ENCODE results near the gene TTC31. TPM values are rescaled to one million over a fixed set of nuclear protein-coding genes. Genes with fewer than 3 reads are reported as not detected.

The TTC31 gene
- total RNA-seq, 4 donors from 2014 or later: 20.4 to 45.5 (median 27.4) TPM

DNA sequence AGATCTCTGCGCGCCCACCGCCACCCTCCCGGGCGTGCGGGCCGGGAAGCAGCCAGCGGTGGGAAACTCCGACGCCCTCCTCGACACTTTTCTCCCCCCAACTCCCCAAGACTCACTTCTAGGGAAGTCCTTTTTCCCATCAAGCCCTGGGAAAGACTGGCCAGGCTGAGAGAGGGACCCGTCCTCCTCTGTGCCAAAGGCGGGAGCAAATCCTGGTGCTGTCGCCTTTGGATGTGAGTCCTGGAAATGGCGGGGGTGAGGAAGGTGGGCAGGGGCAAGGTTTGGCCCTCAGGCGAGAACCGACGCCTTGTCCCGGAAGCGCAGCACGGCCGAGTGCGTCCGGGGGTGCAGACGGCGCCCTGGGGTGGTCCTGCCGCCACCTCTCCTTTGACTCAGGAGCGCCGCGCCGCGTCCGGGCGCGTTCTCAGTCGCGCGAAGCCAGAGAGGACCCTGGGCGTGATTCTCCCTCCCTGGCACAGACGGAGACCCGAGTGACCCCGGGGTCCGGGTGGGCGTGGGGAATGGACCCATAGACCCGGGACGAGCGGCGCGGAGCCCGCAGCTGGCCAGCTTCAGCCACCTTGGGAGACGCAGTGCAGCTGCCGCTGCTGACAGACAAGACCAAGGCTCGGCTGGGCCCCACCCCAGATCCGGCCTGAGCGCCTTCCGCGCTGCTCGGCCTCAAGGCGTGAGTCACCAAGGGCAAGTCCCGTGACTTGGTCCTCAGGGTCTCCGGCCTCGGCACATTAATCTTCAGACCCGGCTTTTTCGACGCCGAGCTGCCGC, 20.0 kb downstream of the TTC31 start:
- DNase-seq (ENCODE audit: low spot score in 2 of 2): peak in 1 of 2 donors; percentile 90
- H3K27ac ChIP-seq: peak overlapping the region; percentile 81
- peak overlapping the region; percentile 58 for H3K4me3 ChIP-seq
- H3K36me3 ChIP-seq: peaks cover 16% of the 10 kb centered on the region
- no peaks in the 10 kb centered on the region for H3K9me3 ChIP-seq
- peaks cover 72% of the 10 kb centered on the region for H3K4me1 ChIP-seq
- H3K27me3 ChIP-seq: peaks cover 52% of the 10 kb centered on the region
- WGBS: 4% methylated on average over 40 of the region's 67 CpGs
- TF ChIP-seq CTCF (IDR thresholded peaks at IDR 0.05) (no peak), POLR2A (IDR thresholded peaks at IDR 0.05) (peak in 1 of 2 donors; percentile 51)

DNA sequence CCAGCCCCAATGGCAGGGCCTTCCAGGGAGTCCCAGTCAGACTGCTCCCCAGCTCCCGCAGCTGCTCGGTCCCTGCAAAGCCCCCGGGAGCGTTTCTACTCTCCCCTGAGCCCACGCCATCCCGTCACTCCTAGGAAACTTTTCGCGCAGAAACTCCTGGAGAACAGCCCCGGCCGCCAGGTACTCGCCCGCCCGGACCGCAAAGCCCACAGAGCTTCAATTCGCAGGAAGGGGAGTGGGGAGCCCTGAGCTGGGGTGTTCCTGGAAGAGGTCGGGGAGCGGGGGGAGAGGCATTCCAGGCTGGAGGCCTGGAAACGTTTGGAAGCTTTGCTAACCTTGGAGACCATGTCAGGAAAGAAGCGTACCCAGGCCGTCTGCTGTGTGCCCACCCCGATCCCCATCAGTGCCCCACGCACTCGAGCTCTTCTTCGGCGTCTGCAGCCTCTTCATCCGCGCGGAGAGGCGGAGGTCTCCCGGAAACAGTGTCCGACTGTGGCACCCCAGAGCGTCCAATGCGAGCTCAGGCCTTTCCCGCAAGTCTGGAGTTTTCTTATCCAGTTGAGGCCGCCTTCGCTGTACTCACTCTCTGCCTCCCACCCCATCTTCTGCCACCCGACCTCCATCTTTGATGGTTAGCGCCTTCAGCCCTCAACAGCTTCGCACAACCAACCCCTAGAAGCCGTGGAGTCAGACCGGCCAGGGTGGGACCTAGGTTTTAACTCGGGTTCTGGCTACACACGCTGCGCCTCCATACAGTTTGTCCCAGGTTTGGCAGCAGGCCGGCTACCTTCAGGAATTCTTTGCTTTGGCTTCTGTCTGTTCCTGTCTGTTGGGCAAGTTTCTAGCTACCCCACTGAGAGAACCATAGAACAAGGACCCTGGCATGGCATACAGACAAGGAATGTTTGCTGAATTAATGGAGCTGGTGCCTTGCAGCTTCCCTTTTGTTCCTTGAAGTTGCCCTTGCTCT, 20.9 kb downstream of the TTC31 start:
- H3K9me3 ChIP-seq: no peaks in the 10 kb centered on the region
- H3K27me3 ChIP-seq: peaks cover 43% of the 10 kb centered on the region
- peaks cover 69% of the 10 kb centered on the region for H3K4me1 ChIP-seq
- H3K36me3 ChIP-seq: peaks cover 16% of the 10 kb centered on the region
- H3K4me3 ChIP-seq: peak overlapping the region; percentile 58
- WGBS: 57% methylated on average over 32 of the region's 45 CpGs
- no peak for DNase-seq (ENCODE audit: low spot score in 2 of 2)
- no peak for TF ChIP-seq EP300 (IDR thresholded peaks at IDR 0.05)
- H3K27ac ChIP-seq: peak overlapping the region; percentile 81

- no peak overlapping the region for H3K4me3 ChIP-seq
- no peak overlapping the region for H3K27ac ChIP-seq
- no peaks in the 10 kb centered on the region for H3K9me3 ChIP-seq
- no peak for DNase-seq (ENCODE audit: low spot score in 2 of 2)
- H3K36me3 ChIP-seq: peaks cover 16% of the 10 kb centered on the region
- TF ChIP-seq POLR2AphosphoS5 (IDR thresholded peaks at IDR 0.05) (no peak), POLR2A (IDR thresholded peaks at IDR 0.05) (no peak), EP300 (IDR thresholded peaks at IDR 0.05) (no peak), CTCF (IDR thresholded peaks at IDR 0.05) (no peak)
- 94% methylated on average over 3 of the region's 3 CpGs for WGBS
- peaks cover 40% of the 10 kb centered on the region for H3K27me3 ChIP-seq
- peaks cover 61% of the 10 kb centered on the region for H3K4me1 ChIP-seq
These were observed 21.7 kb downstream of the TTC31 start for GRCh38 chr2:74504591-74504990.

- WGBS: 94% methylated on average over 14 of the region's 14 CpGs
- H3K36me3 ChIP-seq: peaks cover 16% of the 10 kb centered on the region
- peaks cover 59% of the 10 kb centered on the region for H3K4me1 ChIP-seq
- peaks cover 40% of the 10 kb centered on the region for H3K27me3 ChIP-seq
- H3K27ac ChIP-seq: no peak overlapping the region
- TF ChIP-seq POLR2AphosphoS5 (IDR thresholded peaks at IDR 0.05): no peak
- TF ChIP-seq POLR2A (IDR thresholded peaks at IDR 0.05): no peak
- no peak for TF ChIP-seq CTCF (IDR thresholded peaks at IDR 0.05)
- no peak for TF ChIP-seq EP300 (IDR thresholded peaks at IDR 0.05)
- no peaks in the 10 kb centered on the region for H3K9me3 ChIP-seq
- DNase-seq (ENCODE audit: low spot score in 2 of 2): no peak
- H3K4me3 ChIP-seq: peak overlapping the region; percentile 79
These were observed 22.8 kb downstream of the TTC31 start for GRCh38 chr2:74505448-74506246.

DNA sequence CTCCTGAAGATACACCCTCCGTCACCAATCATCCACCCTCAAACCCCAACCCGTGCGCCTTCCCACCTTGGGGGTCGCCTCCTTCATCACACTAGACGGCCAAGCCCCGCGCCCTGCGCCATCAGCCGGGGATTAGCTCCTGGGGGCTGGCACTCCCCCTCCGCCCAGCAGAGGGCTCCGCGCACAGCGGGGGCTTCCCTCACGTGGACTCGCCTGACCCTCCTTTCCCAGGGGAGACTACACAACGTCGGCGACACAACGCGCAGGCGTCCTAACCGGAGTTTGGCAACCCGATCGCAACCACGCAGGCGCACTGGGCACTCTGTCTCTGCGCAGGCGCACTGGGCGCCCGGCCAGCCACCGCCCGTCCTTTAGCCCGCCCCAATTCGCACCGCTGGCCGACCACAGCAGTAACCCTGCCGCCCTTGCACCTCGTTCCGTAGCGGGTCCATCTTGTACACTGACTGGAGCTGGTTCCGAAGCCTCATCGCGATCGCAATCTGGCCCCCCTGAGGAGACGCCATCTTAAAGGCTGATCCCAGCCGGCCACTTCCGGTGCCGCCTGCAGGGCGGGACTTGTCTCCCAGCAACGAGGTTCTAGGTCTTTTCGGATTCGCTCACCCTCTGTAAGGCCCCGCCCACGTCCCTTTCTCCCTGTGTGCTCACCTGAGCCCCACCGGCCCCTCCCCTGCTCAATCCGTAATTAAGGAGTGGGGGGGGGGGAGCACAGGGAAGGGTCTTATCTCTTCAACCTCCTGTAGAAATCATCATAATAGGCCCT, 24.5 kb downstream of the TTC31 start, which contains the start of gene PCGF1:
PCGF1 (minus strand) TSS at position 551 of the 781 bp plus-strand sequence; CDS start at position 524, 27 bp downstream.
- Histone ChIP-seq H3K27ac (peak within 1 kb of the TSS; percentile 99), H3K4me3 (peak within 1 kb of the TSS; percentile 79), H3K27me3 (peaks cover 42% of the 10 kb centered on the region), H3K4me1 (peaks cover 54% of the 10 kb centered on the region), H3K36me3 (peaks cover 16% of the 10 kb centered on the region), H3K9me3 (no peaks in the 10 kb centered on the region)
- 1% methylated on average over 52 of the region's 56 CpGs for WGBS
- DNase-seq (ENCODE audit: low spot score in 2 of 2): peak; percentile 98 to 99
- TF ChIP-seq POLR2AphosphoS5 (IDR thresholded peaks at IDR 0.05) (peak; percentile 7 to 82 (median 51)), CTCF (IDR thresholded peaks at IDR 0.05) (peak in 1 of 2 donors; percentile 33), POLR2A (IDR thresholded peaks at IDR 0.05) (no peak)

All from suprapubic skin (tissue), 4 donors.